NB4 (cell line): ENCODE results near the gene TGFBR3.

Source experiments
- DNase-seq: peaks from one replicate; pipeline ENCODE4 v3.0.0; 2010; ENCODE audit warnings: low read depth
- H3K4me3 ChIP-seq: one replicate; pipeline ENCODE4 v1.5.1; 2011; ENCODE audit warnings: mild to moderate bottlenecking, low read depth, low read length, moderate library complexity
- MYC ChIP-seq: IDR thresholded peaks from 2 replicates; pipeline ENCODE4 v1.6.1; 2011; ENCODE audit warnings: low read depth, low read length
- POLR2A ChIP-seq: IDR thresholded peaks from 2 replicates; pipeline ENCODE4 v1.6.1; 2011; ENCODE audit warnings: mild to moderate bottlenecking; ENCODE audit not compliant: insufficient read length; ENCODE audit errors: extremely low read depth
- TF ChIP-seq, protein P1 (sequence below): IDR thresholded peaks from 2 replicates; pipeline ENCODE4 v1.6.1; 2011; ENCODE audit warnings: low read depth, low read length
- TF ChIP-seq, protein P2 (sequence below): IDR thresholded peaks from one replicate; pipeline ENCODE4 v1.5.1; 2012; ENCODE audit warnings: low read depth, low read length

The TGFBR3 gene

DNA sequence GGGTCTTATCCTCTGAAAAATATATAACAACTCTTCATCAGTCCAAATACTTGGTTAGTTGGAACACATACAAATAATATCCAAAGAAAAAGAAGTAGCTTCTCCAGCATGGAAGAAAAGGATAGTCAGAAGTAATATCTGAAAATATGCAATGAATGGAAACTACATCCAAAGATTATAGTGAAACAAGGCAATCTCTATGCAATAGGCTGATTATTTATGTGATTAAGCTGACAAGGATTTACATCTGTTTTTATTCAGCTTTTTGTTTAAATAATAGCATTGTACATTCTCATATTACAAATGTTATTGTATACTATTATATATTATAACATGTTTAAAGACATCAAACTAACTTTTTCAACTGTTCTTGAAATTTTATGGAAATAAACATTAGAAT lies 15.3 kb upstream of the TGFBR3 start:
- no peak overlapping the region for H3K4me3 ChIP-seq
- no peak for TF ChIP-seq MYC
- TF ChIP-seq, protein P1, sequence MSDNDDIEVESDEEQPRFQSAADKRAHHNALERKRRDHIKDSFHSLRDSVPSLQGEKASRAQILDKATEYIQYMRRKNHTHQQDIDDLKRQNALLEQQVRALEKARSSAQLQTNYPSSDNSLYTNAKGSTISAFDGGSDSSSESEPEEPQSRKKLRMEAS = no peak
- TF ChIP-seq, protein P2, sequence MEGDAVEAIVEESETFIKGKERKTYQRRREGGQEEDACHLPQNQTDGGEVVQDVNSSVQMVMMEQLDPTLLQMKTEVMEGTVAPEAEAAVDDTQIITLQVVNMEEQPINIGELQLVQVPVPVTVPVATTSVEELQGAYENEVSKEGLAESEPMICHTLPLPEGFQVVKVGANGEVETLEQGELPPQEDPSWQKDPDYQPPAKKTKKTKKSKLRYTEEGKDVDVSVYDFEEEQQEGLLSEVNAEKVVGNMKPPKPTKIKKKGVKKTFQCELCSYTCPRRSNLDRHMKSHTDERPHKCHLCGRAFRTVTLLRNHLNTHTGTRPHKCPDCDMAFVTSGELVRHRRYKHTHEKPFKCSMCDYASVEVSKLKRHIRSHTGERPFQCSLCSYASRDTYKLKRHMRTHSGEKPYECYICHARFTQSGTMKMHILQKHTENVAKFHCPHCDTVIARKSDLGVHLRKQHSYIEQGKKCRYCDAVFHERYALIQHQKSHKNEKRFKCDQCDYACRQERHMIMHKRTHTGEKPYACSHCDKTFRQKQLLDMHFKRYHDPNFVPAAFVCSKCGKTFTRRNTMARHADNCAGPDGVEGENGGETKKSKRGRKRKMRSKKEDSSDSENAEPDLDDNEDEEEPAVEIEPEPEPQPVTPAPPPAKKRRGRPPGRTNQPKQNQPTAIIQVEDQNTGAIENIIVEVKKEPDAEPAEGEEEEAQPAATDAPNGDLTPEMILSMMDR = no peak
- TF ChIP-seq POLR2A = no peak
- no peak for DNase-seq

DNA sequence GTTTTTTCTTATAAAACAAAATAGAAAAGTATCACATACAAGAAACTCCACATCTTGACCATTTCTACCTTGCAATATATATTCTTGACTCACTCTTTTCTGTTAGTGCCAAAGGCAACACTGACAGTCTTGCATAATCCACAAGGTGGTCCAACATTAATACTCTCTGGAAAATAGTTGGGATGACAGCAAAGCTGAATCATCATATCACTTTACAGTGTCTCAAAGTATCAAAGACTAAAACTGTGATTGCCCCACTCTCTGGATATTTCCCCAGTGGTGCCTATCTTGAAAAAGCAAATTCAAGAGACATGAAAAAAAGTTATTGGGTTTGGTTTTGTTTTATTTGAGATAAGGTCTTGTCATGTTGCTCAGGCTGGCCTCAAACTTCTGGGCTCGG lies 14.6 kb upstream of the TGFBR3 start:
- no peak overlapping the region for H3K4me3 ChIP-seq
- TF ChIP-seq POLR2A (no peak), MYC (no peak)
- TF ChIP-seq, protein P2 = no peak
- TF ChIP-seq, protein P1 = no peak
- no peak for DNase-seq

DNA sequence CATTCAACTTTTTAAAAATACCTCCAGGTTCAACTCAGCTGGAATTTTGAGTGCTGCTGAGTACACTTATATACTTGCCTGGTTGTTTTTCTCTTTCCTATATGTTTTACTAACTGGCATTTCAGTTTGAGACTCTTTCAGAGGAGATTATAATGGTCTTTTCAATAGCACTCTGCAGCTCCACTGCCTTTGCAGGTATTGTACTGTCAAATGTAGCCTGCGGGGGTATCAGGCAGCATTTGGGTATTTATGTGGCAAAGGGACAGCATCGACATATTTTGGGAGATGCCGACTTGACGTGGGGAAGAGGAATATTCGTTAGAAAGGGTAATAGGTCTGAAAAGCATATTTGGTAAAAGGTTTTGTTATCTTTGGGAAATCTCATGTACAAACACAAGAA lies 11.1 kb upstream of the TGFBR3 start:
- TF ChIP-seq, protein P2 = no peak
- TF ChIP-seq, protein P1 = no peak
- TF ChIP-seq MYC (no peak), POLR2A (no peak)
- no peak for DNase-seq
- no peak overlapping the region for H3K4me3 ChIP-seq

DNA sequence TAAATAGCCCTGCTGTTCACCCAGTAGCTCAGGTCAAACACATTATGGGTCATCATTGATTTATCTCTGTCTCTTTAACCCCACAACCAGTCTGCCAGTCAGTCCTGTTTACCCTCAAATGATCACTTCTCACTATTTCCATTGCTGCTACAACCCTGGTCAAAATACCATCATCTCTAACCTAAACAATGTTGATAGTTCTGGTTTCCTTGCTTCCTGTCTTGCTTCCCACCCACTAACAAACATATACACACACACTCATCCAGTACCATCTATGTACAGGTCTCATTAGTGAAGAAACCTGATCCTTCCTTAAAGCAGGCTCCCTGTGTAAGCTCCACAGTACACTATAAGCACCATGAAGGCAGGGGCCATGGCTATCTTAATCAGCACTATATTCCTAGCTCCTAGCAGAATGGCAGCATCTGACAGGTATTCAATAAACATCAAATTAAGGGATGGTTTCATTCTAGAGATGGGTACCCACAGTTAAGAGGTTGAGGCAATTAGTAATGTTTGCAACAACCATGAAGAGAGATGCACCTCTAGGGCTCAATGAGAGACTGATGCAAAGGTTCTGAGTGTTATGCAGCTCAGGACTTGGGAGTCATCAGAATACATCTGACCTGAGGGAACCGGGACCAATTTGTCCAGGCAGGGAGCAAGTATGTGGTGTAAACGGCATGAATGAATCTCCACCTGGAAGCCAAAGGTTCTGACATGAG lies 10.0 kb upstream of the TGFBR3 start:
- TF ChIP-seq MYC = no peak
- TF ChIP-seq POLR2A = no peak
- TF ChIP-seq, protein P1 = no peak
- TF ChIP-seq, protein P2 = no peak
- H3K4me3 ChIP-seq = no peak overlapping the region
- no peak for DNase-seq

DNA sequence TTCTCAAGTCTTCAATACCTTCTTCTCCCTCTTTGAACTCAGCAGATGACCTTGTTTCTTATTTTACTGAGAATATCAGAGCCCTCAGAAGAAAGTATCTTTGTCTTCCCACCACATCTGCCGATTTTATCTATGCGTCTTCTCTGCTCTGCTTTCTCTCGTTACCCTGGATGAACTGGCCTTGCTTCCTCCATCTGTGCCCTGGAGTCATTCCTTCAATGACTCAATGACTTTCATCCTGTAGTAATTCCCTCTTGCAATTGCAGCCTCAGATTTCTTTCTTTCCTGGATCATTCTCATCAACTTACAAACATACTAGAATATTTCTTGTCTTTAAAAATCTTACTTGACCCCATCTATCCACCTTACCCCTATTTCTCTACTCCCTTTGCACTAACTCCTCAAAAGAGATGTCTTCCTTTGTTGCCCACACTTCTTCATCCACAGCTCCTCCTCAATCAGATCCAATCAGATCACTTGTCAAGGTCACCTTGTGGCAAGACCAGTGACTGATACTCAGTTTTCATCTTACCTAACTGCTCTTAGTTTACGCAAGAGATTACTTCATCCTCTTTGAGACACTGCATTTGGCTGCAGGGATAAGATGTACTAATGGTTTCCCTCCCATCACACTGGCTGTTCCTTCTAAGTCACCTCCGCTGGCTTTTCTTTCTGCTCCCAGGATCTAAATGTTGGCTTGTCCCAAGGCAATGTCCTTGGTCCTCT lies 8.2 kb upstream of the TGFBR3 start:
- TF ChIP-seq, protein P1 = no peak
- DNase-seq = peak; percentile 9
- H3K4me3 ChIP-seq = no peak overlapping the region

DNA sequence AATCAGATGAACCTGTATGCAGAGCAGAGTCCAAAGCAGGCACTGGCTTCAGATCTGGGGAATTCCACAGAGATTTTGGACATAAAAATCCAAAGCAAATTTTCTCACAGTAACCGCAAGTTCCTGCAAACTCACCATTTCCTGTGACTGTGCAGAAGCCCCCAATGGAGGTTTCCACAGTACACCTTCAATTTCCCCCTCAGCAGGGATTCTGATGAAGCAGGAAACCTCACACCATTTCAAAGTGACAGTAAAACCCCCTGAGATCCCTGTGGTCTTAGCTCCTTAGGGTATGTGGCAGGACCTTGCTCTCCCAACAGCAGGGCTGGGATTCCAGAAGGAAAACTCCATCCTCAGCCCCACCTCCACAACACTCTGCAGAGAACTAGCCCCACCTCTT lies 6.0 kb upstream of the TGFBR3 start:
- H3K4me3 ChIP-seq = no peak overlapping the region
- TF ChIP-seq, protein P2 = no peak
- no peak for TF ChIP-seq POLR2A
- no peak for TF ChIP-seq MYC
- TF ChIP-seq, protein P1 = no peak
- peak; percentile 14 for DNase-seq
